Tibial artery (tissue), 4 donors: ENCODE data around the gene GGPS1.

Source experiments
- DNase-seq, 2 donors: peaks; one replicate each; pipeline ENCODE4 v3.0.0-alpha.2; 2019
- H3K27ac ChIP-seq, 2 donors: fragments of 200-600 bp; sonication (generic) in 1 of 2; 1 replicate in 1 of 2; 2 replicates in 1 of 2; pipeline ENCODE4 v1.5.1; 2018 to 2019; ENCODE audit warnings: mild to moderate bottlenecking in 1 of 2
- H3K27me3 ChIP-seq, 2 donors: fragments of 200-600 bp; sonication (generic) in 1 of 2; one replicate each; pipeline versions ENCODE4 v1.5.1 to v1.6.0; 2016 to 2019
- H3K36me3 ChIP-seq, 3 donors: fragments of 200-600 bp; sonication (generic) in 2 of 3; one replicate each; pipeline ENCODE4 v1.5.1; 2016 to 2019; ENCODE audit warnings: mild to moderate bottlenecking in 2 of 3
- H3K4me1 ChIP-seq, 4 donors: fragments of 200-600 bp; sonication (generic) in 2 of 4; 1 replicate in 3 of 4; 2 replicates in 1 of 4; pipeline ENCODE4 v1.5.1; 2016 to 2019
- H3K4me3 ChIP-seq, 2 donors: fragments of 200-600 bp; sonication (generic) in 1 of 2; 1 replicate in 1 of 2; 2 replicates in 1 of 2; pipeline ENCODE4 v1.5.1; 2018 to 2019; ENCODE audit warnings: mild to moderate bottlenecking in 2 of 2
- H3K9me3 ChIP-seq, 3 donors: fragments of 200-600 bp; sonication (generic) in 1 of 3; one replicate each; pipeline ENCODE4 v1.5.1; 2016 to 2019
- intact Hi-C: fragments of 100-400 bp; cut with DNase I; formaldehyde crosslinking; loops from one replicate; pipeline ENCODE4 v1.15.0; 2023; ENCODE audit warnings: low total_unique reads
- TF ChIP-seq, protein P1 (sequence below), 2 experiments: fragments of 200-600 bp in 1 of 2; fragments of 450-650 bp in 1 of 2; IDR thresholded peaks; one replicate each; pipeline ENCODE4 v1.5.1; 2017 to 2019; ENCODE audit warnings: antibody characterized with exemption in 2 of 2, mild to moderate bottlenecking in 1 of 2, moderate library complexity in 1 of 2

GGPS1 gene

DNA sequence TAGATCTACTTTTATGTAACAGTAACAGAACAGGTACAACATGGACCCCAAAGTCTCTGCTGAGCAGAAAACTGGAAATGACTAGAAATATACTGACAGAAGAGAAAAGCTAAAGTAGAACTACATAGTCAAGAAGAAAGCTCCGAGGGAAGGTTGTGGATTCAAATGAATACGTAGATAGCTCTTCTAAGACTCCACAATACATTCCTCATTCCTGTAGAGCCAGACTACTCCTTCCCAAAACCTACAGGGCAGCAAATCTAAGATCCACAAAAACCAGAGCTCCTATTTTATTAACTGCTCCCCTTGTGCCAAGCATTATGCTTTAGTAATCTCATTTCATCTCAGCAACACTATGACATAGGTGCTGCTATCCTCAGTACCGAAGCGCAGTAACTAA, 35.6 kb upstream of the GGPS1 start:
- Histone ChIP-seq H3K4me1 (peaks cover 0 to 57% (median 10%) of the 10 kb centered on the region in 4 donors), H3K27me3 (no peaks in the 10 kb centered on the region), H3K27ac (no peak overlapping the region), H3K36me3 (no peaks in the 10 kb centered on the region), H3K9me3 (no peaks in the 10 kb centered on the region), H3K4me3 (no peak overlapping the region)
- TF ChIP-seq, protein P1, sequence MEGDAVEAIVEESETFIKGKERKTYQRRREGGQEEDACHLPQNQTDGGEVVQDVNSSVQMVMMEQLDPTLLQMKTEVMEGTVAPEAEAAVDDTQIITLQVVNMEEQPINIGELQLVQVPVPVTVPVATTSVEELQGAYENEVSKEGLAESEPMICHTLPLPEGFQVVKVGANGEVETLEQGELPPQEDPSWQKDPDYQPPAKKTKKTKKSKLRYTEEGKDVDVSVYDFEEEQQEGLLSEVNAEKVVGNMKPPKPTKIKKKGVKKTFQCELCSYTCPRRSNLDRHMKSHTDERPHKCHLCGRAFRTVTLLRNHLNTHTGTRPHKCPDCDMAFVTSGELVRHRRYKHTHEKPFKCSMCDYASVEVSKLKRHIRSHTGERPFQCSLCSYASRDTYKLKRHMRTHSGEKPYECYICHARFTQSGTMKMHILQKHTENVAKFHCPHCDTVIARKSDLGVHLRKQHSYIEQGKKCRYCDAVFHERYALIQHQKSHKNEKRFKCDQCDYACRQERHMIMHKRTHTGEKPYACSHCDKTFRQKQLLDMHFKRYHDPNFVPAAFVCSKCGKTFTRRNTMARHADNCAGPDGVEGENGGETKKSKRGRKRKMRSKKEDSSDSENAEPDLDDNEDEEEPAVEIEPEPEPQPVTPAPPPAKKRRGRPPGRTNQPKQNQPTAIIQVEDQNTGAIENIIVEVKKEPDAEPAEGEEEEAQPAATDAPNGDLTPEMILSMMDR (IDR thresholded peaks at IDR 0.05): no peak
- no peak for DNase-seq
- intact Hi-C loops: no loop called here

DNA sequence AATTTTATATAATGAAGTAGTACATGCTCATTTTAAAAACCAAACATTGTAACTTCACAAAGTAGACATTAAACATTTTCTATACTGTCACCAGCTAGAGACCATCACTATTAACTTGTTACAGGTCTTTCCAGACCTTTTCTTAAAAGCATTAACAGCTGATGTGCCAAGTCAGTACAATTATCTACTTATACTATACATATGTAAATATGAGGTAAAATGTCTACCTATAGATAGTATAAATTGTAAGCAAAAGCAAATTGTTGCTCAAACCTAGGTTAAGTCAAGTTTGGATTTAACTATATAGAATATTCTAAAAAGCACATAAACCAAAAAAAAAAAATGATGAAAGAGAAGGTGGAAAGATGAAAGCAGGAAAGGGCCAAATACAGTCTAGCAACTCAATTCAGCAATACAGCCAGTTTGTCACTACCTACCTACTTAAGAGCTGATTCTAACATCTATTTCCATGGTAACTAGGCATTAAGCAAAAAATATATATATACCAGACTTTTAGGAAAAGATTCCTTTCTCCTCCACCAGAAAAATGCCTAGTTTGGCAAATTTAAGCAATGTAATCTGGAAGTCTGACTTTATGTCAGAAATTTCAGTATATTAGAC, 34.9 kb upstream of the GGPS1 start:
- Histone ChIP-seq H3K4me1 (peaks cover 0 to 57% (median 8%) of the 10 kb centered on the region in 4 donors), H3K27me3 (no peaks in the 10 kb centered on the region), H3K4me3 (no peak overlapping the region), H3K9me3 (no peaks in the 10 kb centered on the region), H3K36me3 (no peaks in the 10 kb centered on the region), H3K27ac (no peak overlapping the region)
- intact Hi-C loops: no loop called here
- TF ChIP-seq, protein P1 (IDR thresholded peaks at IDR 0.05): no peak
- DNase-seq: no peak

DNA sequence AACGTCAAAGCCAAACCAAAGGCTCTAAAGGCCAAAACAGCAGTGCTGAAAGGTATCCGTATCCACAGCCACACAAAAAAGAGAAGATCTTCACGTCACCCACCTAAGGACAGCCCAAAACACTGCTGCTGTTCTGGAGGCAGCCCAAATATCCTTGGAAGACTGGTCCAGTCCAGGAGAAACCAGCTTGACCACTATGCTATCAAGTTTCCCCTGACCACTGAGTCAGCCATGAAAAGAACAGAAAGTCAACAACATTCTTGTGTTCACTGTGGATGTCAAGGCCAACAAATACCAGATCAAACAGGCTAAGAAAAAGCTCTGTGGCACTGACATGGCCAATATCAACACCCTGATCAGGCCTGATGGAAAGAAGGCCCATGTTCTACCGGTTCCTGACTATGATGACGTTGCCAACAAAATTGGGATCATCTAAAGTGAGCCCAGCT, 32.4 kb upstream of the GGPS1 start:
- intact Hi-C loops: no loop called here
- TF ChIP-seq, protein P1 (IDR thresholded peaks at IDR 0.05): no peak
- Histone ChIP-seq H3K27me3 (no peaks in the 10 kb centered on the region), H3K4me3 (no peak overlapping the region), H3K36me3 (no peaks in the 10 kb centered on the region), H3K9me3 (no peaks in the 10 kb centered on the region), H3K4me1 (peaks cover 0 to 57% (median 15%) of the 10 kb centered on the region in 4 donors), H3K27ac (no peak overlapping the region)
- DNase-seq: no peak

DNA sequence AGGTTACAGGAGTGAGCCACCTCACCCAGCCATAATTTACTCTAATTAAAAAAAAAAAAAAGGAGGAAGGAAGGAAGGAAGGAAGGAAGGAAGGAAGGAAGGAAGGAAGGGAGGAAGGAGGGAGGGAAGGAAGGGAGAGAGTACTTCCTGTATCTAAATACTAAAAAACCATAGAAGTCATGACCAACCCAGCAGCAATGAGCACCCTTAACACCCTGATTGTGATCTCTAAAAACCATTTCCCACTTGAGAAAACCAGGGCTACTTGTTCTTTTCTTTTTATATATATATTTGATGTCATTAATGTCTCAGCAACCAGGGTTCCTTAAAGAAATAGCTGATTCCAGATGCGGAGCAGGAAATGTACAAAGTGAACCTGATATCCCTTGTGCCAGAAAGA, 31.6 kb upstream of the GGPS1 start:
- H3K9me3 ChIP-seq: no peaks in the 10 kb centered on the region
- intact Hi-C loops: no loop called here
- H3K27ac ChIP-seq: no peak overlapping the region
- no peaks in the 10 kb centered on the region for H3K27me3 ChIP-seq
- H3K4me3 ChIP-seq: no peak overlapping the region
- no peaks in the 10 kb centered on the region for H3K36me3 ChIP-seq
- TF ChIP-seq, protein P1 (IDR thresholded peaks at IDR 0.05): no peak
- H3K4me1 ChIP-seq: peaks cover 0 to 59% (median 15%) of the 10 kb centered on the region in 4 donors
- no peak for DNase-seq

DNA sequence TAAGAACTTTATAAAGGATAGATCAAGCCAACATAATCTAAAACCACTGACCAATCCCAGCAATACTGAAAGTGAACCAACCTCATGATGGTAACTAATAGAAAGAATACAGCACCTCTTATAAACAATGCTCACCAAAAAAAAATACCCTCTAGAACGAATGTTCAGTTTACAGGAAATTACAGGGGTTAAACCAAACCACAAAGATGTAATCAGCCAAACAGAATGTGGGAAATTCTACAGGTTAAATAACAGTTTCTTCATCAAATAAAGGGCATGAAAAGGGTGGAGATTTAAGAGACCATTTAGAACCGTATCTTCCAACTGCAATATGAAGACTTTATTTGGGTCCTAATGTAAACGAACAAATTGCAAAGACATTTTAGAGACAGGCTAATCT, 30.8 kb upstream of the GGPS1 start:
- Histone ChIP-seq H3K9me3 (no peaks in the 10 kb centered on the region), H3K36me3 (no peaks in the 10 kb centered on the region), H3K4me1 (peaks cover 0 to 56% (median 13%) of the 10 kb centered on the region in 4 donors), H3K27me3 (no peaks in the 10 kb centered on the region), H3K27ac (no peak overlapping the region), H3K4me3 (no peak overlapping the region)
- TF ChIP-seq, protein P1 (IDR thresholded peaks at IDR 0.05): no peak
- DNase-seq: no peak
- intact Hi-C loops: no loop called here
